Measurements from ENCODE around the gene SMARCC1.

SMARCC1 gene

DNA sequence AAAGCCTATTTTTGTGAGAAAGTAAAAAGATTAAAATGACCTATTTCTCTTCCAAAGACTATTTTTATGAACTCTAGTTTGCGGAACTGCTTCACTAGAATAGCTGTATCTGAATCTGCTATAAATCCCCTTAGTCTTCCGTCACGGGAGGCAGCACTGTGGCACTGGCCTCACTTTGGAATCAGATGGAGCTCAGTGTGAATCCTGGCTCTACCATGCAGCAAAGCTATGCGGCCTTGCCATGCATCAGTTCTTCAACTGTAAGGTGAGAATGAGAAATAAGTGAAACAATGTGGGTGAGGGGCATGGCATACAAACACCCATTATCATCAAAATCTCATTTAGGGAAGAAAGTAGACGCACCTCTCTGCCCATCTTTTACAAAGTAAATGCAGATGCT is 175.5 kb downstream of the SMARCC1 start:
- TF ChIP-seq, protein P1, sequence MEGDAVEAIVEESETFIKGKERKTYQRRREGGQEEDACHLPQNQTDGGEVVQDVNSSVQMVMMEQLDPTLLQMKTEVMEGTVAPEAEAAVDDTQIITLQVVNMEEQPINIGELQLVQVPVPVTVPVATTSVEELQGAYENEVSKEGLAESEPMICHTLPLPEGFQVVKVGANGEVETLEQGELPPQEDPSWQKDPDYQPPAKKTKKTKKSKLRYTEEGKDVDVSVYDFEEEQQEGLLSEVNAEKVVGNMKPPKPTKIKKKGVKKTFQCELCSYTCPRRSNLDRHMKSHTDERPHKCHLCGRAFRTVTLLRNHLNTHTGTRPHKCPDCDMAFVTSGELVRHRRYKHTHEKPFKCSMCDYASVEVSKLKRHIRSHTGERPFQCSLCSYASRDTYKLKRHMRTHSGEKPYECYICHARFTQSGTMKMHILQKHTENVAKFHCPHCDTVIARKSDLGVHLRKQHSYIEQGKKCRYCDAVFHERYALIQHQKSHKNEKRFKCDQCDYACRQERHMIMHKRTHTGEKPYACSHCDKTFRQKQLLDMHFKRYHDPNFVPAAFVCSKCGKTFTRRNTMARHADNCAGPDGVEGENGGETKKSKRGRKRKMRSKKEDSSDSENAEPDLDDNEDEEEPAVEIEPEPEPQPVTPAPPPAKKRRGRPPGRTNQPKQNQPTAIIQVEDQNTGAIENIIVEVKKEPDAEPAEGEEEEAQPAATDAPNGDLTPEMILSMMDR (IDR thresholded peaks at IDR 0.05) = no peak
- no peak for TF ChIP-seq ZFX (IDR thresholded peaks at IDR 0.05; ENCODE audit: borderline replicate concordance)
- no peak overlapping the region for H3K27ac ChIP-seq

DNA sequence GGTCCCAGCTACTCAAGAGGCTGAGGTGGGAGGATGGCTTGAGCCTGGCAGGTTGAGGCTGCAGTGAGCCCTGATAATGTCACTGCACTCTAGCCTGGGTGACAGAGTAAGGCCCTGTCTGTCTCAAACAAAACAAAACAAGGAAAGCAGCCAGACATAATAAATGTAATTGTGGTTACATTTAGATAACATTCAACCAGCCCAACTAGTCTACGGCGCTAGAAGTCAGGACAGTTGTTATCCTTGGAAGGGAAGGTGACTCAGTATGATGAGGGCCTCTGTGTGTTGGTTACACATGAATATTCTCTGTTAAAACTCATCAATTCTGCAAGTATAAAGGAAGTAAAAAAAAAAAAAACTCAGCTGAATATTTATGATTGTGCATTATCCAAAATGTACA is 176.0 kb downstream of the SMARCC1 start:
- no peak overlapping the region for H3K27ac ChIP-seq
- no peak for TF ChIP-seq ZFX (IDR thresholded peaks at IDR 0.05; ENCODE audit: borderline replicate concordance)
- TF ChIP-seq, protein P1 (IDR thresholded peaks at IDR 0.05) = no peak

DNA sequence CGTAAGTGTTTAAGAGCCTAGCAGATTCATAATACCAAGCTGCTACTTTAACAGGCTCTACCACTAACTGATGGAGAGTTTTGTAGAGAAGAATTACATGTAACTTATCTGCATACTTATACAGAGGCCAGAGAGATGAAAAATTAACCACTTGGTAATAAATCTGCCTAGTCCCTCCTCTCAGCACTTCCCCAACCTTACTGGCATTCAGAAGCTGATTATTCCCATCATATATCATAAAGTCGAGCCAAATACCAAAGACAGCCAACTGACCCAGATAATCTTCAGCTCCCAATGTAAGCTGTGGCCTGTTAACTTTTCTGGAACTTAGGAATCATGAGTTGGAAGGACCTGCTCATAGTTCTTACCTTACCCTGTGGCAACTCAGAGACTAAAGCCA is 177.5 kb downstream of the SMARCC1 start:
- no peak for TF ChIP-seq ZFX (IDR thresholded peaks at IDR 0.05; ENCODE audit: borderline replicate concordance)
- TF ChIP-seq, protein P1 (IDR thresholded peaks at IDR 0.05) = no peak
- no peak overlapping the region for H3K27ac ChIP-seq

DNA sequence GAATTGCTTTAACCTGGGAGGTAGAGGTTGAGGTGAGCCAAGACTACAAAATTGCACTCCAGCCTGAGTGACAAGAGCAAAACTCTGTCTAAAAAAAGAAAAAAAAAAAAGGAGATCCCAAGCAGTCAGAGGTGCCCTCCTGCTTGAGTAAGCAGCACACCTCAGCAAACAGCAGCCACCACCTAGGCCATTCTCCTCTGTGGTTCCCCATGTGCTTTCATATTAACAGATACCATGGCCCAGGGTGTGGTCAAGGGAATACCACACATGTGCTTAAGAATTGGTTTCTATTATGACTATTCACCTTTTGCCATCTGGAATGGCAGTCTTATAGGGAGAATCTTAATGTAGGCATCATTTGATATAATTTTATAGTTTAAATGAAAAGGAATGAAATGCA is 178.4 kb downstream of the SMARCC1 start:
- no peak for TF ChIP-seq ZFX (IDR thresholded peaks at IDR 0.05; ENCODE audit: borderline replicate concordance)
- no peak overlapping the region for H3K27ac ChIP-seq

DNA sequence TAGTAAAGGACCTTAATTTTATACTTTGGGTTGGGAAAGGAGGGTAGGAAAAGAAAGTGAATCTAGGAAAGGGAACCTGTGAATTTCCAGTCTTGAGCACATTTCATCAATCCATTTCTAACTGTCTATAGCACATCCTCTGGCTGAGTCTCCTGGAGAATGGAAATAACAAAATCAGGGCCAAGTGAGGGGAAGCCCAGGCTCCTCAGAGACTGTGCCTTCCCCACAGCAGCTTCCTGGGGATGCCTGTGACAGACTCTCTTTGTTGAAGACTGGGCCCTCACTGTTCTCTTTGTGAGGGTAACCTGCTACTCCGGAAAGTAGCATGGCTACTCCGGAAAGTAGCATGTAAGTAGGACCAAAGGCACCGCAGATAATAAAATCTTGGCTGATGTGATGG is 180.4 kb downstream of the SMARCC1 start:
- TF ChIP-seq ZFX (IDR thresholded peaks at IDR 0.05; ENCODE audit: borderline replicate concordance) = no peak
- TF ChIP-seq, protein P1 (IDR thresholded peaks at IDR 0.05) = no peak
- no peak overlapping the region for H3K27ac ChIP-seq

DNA sequence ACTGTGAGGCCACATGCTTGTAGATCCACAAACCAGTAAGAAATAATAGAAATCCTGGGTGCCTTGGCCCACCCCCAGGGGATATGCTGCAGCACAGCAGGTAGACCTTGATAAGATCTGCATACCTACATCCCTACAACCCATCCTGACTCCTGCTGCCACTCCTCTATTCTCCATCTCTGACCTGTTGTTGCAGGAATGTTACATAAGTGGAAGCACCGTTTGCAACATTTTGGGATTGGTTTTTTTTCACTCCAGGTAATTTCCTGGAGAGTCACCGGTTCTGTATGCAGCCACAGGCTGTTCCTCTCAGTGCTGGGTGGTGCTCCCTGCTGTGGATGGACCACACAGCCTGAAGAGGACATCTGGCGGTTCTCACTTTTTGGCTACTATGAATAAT is 186.9 kb downstream of the SMARCC1 start:
- TF ChIP-seq, protein P1 (IDR thresholded peaks at IDR 0.05) = no peak
- TF ChIP-seq ZFX (IDR thresholded peaks at IDR 0.05; ENCODE audit: borderline replicate concordance) = no peak
- H3K27ac ChIP-seq = no peak overlapping the region

DNA sequence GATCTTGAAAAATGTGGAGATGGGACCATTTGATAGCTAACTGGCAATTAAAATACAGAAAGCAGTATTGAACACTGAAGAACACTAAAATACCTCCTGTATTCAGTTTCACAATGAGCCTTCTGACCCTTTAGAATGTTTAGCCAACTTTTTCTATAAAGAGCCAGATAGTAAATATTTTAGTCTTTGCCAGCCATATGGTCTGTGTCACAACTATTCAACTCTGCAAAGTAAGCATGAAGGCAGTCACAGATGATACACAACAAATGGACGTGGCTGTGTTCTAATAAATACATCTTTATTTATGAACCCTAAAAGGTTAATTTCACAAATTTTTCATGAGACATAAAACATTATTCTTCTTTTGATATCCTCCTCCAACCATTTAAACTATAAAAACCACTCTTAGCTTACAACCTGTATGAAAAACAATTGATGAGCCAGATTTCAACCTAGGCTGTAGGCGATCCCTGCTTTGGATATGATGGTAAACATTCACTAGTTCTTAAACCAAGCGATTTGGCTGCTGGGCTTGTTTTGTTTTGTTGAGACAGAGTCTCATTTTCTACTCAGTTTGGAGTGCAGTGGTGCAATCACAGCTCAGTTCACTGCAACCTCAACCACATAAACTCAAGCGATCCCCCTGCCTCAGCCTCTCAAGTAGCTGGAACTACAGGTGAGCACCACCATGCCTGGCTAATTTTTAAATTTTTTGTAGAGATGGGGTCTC is 189.5 kb downstream of the SMARCC1 start:
- no peak overlapping the region for H3K27ac ChIP-seq
- TF ChIP-seq, protein P1 (IDR thresholded peaks at IDR 0.05) = no peak
- TF ChIP-seq ZFX (IDR thresholded peaks at IDR 0.05; ENCODE audit: borderline replicate concordance) = no peak

DNA sequence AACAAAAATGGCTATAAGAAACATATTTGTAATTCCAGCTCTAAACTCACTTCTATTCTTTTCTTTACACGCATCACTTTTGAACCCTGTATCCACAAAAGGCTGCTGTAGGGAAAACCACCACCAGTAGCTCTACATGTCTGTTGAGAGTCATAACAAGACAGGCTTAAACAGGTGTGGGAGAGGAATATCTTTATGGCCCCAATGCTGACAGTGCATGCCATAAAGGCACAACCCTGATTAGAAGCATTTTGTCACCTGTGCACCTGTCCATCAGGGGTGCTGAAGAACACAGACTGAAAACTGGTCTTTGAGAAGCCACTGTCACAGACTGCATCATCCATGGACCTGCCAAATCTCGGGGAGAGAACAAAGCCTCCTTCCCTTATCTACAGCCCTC is 191.5 kb downstream of the SMARCC1 start:
- H3K27ac ChIP-seq = no peak overlapping the region
- TF ChIP-seq, protein P1 (IDR thresholded peaks at IDR 0.05) = no peak
- no peak for TF ChIP-seq ZFX (IDR thresholded peaks at IDR 0.05; ENCODE audit: borderline replicate concordance)
